B cell (primary cell): Measurements from ENCODE around the gene GPR37L1.

ENCODE experiments used
- EZH2 ChIP-seq: IDR thresholded peaks from 2 replicates; pipeline ENCODE4 v1.6.1; 2012; ENCODE audit warnings: borderline replicate concordance, low read depth, mild to moderate bottlenecking, moderate library complexity, low read length; ENCODE audit not compliant: insufficient read depth, poor library complexity, severe bottlenecking
- TF ChIP-seq, protein P1 (sequence below): fragments of 200-600 bp; IDR thresholded peaks from one replicate; pipeline ENCODE4 v1.8.0; 2022; ENCODE audit warnings: antibody characterized with exemption, mild to moderate bottlenecking

DNA sequence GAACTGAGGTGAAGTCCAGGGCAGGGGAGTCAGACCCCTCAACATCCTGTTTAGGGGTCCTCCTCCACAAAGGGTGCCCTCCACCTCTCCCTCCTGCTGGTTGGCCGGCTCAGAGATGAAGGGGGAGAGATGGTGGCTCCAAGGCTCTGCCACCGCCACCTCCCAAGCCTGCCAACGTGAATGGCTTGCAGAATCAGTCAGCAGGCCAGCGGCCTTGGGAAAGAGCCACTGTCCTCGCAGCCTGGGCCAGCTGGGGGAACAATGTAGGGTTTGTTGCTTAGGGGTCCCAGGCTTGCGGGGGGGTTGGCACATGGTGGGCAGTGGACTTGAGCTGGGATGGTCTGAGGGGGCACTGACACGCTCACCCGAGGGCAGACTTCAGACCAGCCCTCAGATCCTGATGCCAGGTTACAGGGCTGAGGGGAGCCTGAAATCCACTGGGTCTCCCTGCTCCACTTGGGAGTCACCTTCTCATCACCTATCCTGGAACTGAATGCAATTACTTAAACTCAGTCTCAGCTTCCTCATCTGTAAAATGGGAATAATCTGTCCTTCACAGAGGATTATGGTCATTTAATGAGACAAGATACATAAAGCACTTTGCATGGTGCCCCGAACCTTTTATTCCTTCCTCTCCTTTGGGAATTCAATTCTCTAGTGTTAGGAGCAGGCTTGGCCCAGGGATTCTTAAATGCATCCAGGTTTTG lies 8.3 kb downstream of the GPR37L1 start:
- TF ChIP-seq, protein P1, sequence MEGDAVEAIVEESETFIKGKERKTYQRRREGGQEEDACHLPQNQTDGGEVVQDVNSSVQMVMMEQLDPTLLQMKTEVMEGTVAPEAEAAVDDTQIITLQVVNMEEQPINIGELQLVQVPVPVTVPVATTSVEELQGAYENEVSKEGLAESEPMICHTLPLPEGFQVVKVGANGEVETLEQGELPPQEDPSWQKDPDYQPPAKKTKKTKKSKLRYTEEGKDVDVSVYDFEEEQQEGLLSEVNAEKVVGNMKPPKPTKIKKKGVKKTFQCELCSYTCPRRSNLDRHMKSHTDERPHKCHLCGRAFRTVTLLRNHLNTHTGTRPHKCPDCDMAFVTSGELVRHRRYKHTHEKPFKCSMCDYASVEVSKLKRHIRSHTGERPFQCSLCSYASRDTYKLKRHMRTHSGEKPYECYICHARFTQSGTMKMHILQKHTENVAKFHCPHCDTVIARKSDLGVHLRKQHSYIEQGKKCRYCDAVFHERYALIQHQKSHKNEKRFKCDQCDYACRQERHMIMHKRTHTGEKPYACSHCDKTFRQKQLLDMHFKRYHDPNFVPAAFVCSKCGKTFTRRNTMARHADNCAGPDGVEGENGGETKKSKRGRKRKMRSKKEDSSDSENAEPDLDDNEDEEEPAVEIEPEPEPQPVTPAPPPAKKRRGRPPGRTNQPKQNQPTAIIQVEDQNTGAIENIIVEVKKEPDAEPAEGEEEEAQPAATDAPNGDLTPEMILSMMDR = no peak
- TF ChIP-seq EZH2 = no peak
